GM18505 (cell line): Measurements from ENCODE around the gene CNEP1R1.
"Not testable (repeated sequence)": the region's sequence is repeated elsewhere in the genome, so short reads cannot be mapped to it uniquely, and the experiment has no call there.

Source experiments
- ATAC-seq: cut with Tn5 transposase; IDR thresholded peaks from one replicate; pipeline ENCODE4 v1.9.1; 2021; ENCODE audit not compliant: unreplicated experiment
- POLR2A ChIP-seq: IDR thresholded peaks from 4 replicates; pipeline ENCODE4 v1.6.1; 2011; ENCODE audit warnings: borderline replicate concordance; ENCODE audit not compliant: insufficient read depth, insufficient read length; ENCODE audit errors: extremely low read depth

CNEP1R1 gene

GRCh38 chr16:50002190-50002589, 22.8 kb upstream of the CNEP1R1 start:
- no peak for TF ChIP-seq POLR2A
- no peak for ATAC-seq

GRCh38 chr16:50004239-50004638, 20.8 kb upstream of the CNEP1R1 start:
- no peak for ATAC-seq
- TF ChIP-seq POLR2A, result no peak

- no peak for ATAC-seq
- no peak for TF ChIP-seq POLR2A
Measured at GRCh38 chr16:50006964-50007363, 18.1 kb upstream of the CNEP1R1 start.

GRCh38 chr16:50007744-50008143, 17.3 kb upstream of the CNEP1R1 start:
- ATAC-seq, result no peak
- TF ChIP-seq POLR2A, result no peak

- no peak for ATAC-seq
- TF ChIP-seq POLR2A, result no peak
Measured at GRCh38 chr16:50010212-50010611, 14.8 kb upstream of the CNEP1R1 start.

- no peak for TF ChIP-seq POLR2A
- ATAC-seq, result no peak
Measured at GRCh38 chr16:50011707-50012106, 13.3 kb upstream of the CNEP1R1 start.

GRCh38 chr16:50012182-50012581, 12.8 kb upstream of the CNEP1R1 start:
- no peak for ATAC-seq
- no peak for TF ChIP-seq POLR2A

- not testable (repeated sequence) for ATAC-seq
Measured at GRCh38 chr16:50014211-50014610, 10.8 kb upstream of the CNEP1R1 start.

GRCh38 chr16:50015631-50016030, 9.4 kb upstream of the CNEP1R1 start:
- no peak for TF ChIP-seq POLR2A
- peak; percentile 51 for ATAC-seq

- TF ChIP-seq POLR2A, result no peak
- no peak for ATAC-seq
Measured at GRCh38 chr16:50017553-50017952, 7.5 kb upstream of the CNEP1R1 start.

- no peak for ATAC-seq
- no peak for TF ChIP-seq POLR2A
Measured at GRCh38 chr16:50021544-50021943, 3.5 kb upstream of the CNEP1R1 start.

- no peak for TF ChIP-seq POLR2A
- ATAC-seq, result no peak
Measured at GRCh38 chr16:50023641-50024040, 1.4 kb upstream of the CNEP1R1 start.

GRCh38 chr16:50024207-50024606, 818 bp upstream of the CNEP1R1 start:
- no peak for ATAC-seq
- TF ChIP-seq POLR2A, result no peak

- TF ChIP-seq POLR2A, result no peak
- ATAC-seq, result no peak
Measured at GRCh38 chr16:50025537-50025931, 509 bp downstream of the CNEP1R1 start.

GRCh38 chr16:50027829-50028228, 2.8 kb downstream of the CNEP1R1 start:
- ATAC-seq, result no peak

GRCh38 chr16:50035468-50035992, 10.5 kb downstream of the CNEP1R1 start:
- no peak for TF ChIP-seq POLR2A
- no peak for ATAC-seq

More at GRCh38 chr16:50027829-50028228, 2.8 kb downstream of the CNEP1R1 start:
- no peak for TF ChIP-seq POLR2A

GRCh38 chr16:50036426-50036825, 11.4 kb downstream of the CNEP1R1 start:
- TF ChIP-seq POLR2A, result no peak
- no peak for ATAC-seq
